ENCODE data around the gene FAM156A.
"Not testable (repeated sequence)": the region's sequence is repeated elsewhere in the genome, so short reads cannot be mapped to it uniquely, and the experiment has no call there.

DNA sequence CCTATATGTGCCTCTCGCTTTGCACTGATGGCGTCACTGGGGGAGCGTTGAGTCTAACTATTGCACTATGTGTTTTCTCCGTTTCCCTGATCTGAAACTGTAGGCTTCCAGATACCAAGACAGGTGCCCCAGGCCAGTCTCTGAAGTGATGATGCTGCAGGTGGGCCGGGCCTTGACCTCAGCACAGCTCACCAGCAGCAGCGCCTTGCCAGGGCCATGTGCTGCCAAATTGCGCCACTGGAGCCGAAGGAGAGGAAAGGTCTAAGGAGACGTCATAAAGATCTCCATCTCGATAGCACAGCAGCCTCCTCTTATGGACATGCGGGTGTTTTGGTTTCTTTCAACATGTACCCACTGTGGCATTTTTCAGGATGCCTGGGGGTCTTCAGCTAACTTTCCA is 17.3 kb upstream of the FAM156A start:
- TF ChIP-seq, protein P1, sequence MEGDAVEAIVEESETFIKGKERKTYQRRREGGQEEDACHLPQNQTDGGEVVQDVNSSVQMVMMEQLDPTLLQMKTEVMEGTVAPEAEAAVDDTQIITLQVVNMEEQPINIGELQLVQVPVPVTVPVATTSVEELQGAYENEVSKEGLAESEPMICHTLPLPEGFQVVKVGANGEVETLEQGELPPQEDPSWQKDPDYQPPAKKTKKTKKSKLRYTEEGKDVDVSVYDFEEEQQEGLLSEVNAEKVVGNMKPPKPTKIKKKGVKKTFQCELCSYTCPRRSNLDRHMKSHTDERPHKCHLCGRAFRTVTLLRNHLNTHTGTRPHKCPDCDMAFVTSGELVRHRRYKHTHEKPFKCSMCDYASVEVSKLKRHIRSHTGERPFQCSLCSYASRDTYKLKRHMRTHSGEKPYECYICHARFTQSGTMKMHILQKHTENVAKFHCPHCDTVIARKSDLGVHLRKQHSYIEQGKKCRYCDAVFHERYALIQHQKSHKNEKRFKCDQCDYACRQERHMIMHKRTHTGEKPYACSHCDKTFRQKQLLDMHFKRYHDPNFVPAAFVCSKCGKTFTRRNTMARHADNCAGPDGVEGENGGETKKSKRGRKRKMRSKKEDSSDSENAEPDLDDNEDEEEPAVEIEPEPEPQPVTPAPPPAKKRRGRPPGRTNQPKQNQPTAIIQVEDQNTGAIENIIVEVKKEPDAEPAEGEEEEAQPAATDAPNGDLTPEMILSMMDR (IDR thresholded peaks at IDR 0.05): not testable (repeated sequence)
- not testable (repeated sequence) for TF ChIP-seq POLR2AphosphoS5 (IDR thresholded peaks at IDR 0.05)
